ENCODE results near the gene KEL.
"Not testable (repeated sequence)": the region's sequence is repeated elsewhere in the genome, so short reads cannot be mapped to it uniquely, and the experiment has no call there.

The KEL gene

GRCh38 chr7:142961973-142962926 lies at the start of gene KEL:
KEL (minus strand) TSS chr7:142962363; CDS start chr7:142962206, 157 bp downstream.
- DNase-seq (ENCODE audit: low spot score): no peak

GRCh38 chr7:143008007-143008901 lies 46.1 kb upstream of the KEL start:
- peak; percentile 86 for DNase-seq (ENCODE audit: low spot score)

GRCh38 chr7:143005632-143006260 lies 43.6 kb upstream of the KEL start:
- no peak for DNase-seq (ENCODE audit: low spot score)

- DNase-seq (ENCODE audit: low spot score): no peak
Observed at GRCh38 chr7:143003393-143004051, 41.4 kb upstream of the KEL start.

GRCh38 chr7:143002898-143003297 lies 40.7 kb upstream of the KEL start:
- no peak for DNase-seq (ENCODE audit: low spot score)

- no peak for DNase-seq (ENCODE audit: low spot score)
Observed at GRCh38 chr7:143002106-143002505, 39.9 kb upstream of the KEL start.

- DNase-seq (ENCODE audit: low spot score): no peak
Observed at GRCh38 chr7:143000648-143001047, 38.5 kb upstream of the KEL start.

DNA sequence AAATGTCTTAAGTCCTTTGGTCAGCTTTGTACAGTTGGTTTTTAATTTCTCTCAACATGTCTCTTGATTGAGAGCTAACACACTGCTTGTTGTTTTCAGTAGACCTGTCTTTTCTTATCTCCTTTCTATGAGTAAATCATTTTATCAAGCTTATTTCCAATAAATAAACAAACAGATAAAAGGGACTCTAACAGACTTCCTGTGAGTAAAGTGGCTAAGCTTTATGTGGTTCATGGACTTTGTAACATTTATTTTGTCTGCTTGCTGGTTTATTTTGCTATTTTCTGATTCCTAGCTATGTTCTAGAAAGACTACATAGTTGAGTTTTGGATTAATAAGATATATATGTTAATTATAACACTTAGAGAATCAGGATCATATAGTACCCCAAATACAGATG lies 37.6 kb upstream of the KEL start:
- DNase-seq (ENCODE audit: low spot score): no peak

- DNase-seq (ENCODE audit: low spot score): no peak
Observed at GRCh38 chr7:142998966-142999365, 36.8 kb upstream of the KEL start.

DNA sequence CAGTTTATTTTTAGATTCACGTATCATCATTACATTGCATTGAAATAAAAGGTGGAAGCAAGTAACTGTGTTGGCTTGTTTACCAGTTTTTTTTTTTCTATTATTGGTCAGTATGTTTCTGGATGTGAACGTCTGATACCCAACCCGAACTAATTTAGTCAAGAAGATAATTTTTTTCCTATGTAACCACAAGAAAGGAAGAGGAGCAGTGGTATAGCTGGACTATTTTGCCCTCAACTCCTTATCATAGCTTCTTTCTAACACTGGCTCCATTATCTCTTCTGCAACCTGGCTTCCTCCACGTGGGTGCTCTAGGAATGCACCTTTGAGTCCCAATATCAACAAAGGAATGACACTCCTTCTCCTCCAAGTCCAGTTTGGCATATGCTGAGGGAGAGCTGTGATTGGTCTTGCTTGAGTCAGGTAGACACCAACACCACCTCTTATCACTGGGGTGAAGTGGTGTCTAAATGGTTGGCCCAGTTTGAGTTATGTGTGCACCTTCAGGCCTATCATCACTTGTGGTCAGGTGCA lies 35.4 kb upstream of the KEL start:
- no peak for DNase-seq (ENCODE audit: low spot score)

GRCh38 chr7:142992427-142992826 lies 30.3 kb upstream of the KEL start:
- DNase-seq (ENCODE audit: low spot score): no peak

DNA sequence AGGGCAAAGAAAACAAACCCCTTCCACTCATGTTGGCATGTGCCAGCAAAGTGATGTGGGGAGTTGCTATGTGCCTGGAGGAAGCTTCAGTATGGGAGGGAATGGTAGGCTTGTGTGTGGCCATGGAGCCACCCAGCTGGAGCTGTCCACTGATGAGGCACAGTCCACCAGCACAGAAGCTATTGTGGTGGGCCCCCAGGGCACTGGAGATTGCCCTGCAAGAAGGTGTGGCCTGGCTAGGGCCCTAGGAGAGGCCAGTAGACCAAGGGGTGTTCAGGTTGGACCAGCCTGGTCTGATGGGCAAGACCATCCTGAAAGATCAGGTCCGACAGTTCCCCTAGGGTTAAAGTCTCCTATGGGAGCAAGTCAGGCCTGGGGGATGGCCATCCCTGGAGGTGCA lies 22.1 kb upstream of the KEL start:
- DNase-seq (ENCODE audit: low spot score): no peak

- DNase-seq (ENCODE audit: low spot score): no peak
Observed at GRCh38 chr7:142983825-142984224, 21.7 kb upstream of the KEL start.

GRCh38 chr7:142978402-142978801 lies 16.2 kb upstream of the KEL start:
- DNase-seq (ENCODE audit: low spot score): not testable (repeated sequence)

- DNase-seq (ENCODE audit: low spot score): no peak
Observed at GRCh38 chr7:142974626-142975025, 12.5 kb upstream of the KEL start.

GRCh38 chr7:142969183-142969582 lies 7.0 kb upstream of the KEL start:
- DNase-seq (ENCODE audit: low spot score): no peak

DNA sequence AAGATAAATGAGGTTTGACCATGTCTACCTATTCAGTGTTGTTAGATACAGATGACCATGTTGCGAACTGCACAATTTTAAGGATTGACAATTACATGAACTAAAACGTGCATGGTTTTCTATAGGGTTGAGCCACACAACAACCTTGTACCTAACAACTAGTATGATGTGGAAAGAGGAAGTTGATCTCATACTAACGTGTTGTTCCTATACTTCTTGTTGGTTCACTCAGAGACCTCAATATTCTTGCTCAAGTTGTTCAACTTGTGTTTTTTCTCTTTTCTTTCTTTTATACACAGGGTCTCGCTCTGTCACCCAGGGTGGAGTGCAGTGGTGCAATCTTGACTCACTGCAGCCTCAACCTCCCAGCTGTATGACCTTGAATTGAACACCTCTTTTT lies 6.1 kb upstream of the KEL start:
- DNase-seq (ENCODE audit: low spot score): no peak

- DNase-seq (ENCODE audit: low spot score): no peak
Observed at GRCh38 chr7:142964502-142965246, 2.5 kb upstream of the KEL start.

DNA sequence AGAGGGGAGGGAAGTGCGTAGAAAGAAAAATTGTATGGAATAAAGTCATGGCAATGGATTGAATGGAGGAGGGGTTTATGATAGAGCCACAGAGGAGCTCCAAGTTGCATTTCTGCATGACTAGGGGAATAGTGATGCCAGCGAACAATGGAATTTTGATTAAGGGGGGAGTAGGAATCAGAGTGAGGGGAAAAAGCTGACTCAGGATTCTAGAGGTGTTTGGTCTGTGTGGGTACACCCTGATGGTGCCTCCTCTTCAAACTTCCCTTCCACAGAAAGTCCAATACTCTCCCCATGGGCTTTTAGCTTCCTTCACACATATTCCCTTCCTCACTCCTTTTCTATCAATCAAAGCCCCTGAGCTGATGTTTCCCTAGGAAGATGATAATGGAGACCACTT lies 1.8 kb upstream of the KEL start:
- DNase-seq (ENCODE audit: low spot score): no peak

- DNase-seq (ENCODE audit: low spot score): no peak
Observed at GRCh38 chr7:142962991-142963390, 828 bp upstream of the KEL start.

- no peak for DNase-seq (ENCODE audit: low spot score)
Observed at GRCh38 chr7:142961595-142961972, 579 bp downstream of the KEL start.
